ENCODE measurements around the gene TNFRSF18.

Gene TNFRSF18

DNA sequence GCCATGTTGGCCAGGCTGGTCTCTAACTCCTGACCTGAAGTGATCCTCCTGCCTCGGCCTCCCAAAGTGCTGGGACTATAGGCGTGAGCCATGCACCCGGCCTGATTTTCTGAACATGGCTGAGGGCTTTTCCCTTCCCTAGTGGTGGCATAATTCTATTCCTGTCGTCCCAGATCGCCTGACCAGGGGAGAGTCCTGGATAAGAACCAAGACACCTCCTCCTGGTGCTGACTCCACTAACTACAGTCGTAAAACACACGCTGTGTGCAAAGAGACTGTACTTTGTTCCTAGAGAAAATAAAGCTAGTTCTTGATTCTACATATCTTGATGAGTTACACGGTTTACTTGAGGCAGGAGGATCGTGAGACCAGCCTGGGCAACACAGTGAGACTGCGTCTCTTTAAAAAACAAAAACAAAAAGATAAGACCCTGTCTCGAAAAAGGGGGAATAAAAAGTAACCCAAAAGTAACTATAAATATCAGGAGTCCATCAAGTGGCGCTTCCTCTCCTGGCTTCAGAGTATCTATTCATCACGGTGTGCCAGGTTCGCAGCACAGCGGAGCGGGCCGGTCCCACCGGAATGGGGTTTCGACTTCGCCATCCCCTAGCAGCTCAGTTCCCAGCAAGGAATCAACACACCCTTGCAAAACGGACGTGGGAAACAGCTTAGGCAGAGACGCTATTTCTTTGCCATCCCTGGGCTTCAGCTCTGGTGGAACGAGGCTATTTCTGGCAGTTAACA is 24.4 kb upstream of the TNFRSF18 start:
- intact Hi-C loops (cut with DNase I): loop anchor here (5.0 kb wide), 1 partner anchor 74 kb away; no protein-coding TSS in a partner anchor
- DNase-seq: no peak

- intact Hi-C loops (cut with DNase I): loop anchor here (5.0 kb wide), 1 partner anchor 72 kb away; no protein-coding TSS in a partner anchor
- no peak for DNase-seq
Measured at GRCh38 chr1:1229770-1230169, 23.4 kb upstream of the TNFRSF18 start.

- intact Hi-C loops (cut with DNase I): no loop called here
Measured at GRCh38 chr1:1228596-1229321, 22.4 kb upstream of the TNFRSF18 start.

GRCh38 chr1:1228187-1228586 is 21.8 kb upstream of the TNFRSF18 start:
- intact Hi-C loops (cut with DNase I): no loop called here
- DNase-seq: no peak

More at GRCh38 chr1:1228596-1229321, 22.4 kb upstream of the TNFRSF18 start:
- no peak for DNase-seq

- DNase-seq: no peak
- intact Hi-C loops (cut with DNase I): no loop called here
Measured at GRCh38 chr1:1227386-1227785, 21.0 kb upstream of the TNFRSF18 start.

GRCh38 chr1:1226566-1227362 is 20.4 kb upstream of the TNFRSF18 start:
- intact Hi-C loops (cut with DNase I): no loop called here

DNA sequence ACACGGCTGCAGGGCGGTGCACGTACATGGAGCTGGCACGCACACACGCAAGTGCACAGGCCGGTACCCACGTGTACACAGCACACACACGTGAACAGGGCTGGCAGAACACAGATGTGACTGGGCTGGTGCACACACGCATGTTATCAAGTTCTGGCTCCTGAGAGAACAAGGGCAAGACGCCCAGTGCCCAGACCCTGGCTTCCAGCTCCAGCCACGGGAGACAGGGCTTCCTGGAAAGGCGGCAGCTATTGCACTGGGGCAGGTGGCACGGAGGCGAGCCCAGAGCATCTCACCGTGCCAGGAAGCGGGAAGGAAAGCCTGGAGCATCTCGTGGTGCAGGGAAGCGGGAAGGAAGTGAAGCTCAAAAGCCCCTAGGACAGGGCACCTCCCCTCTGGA is 19.5 kb upstream of the TNFRSF18 start:
- intact Hi-C loops (cut with DNase I): no loop called here
- DNase-seq: no peak

More at GRCh38 chr1:1226566-1227362, 20.4 kb upstream of the TNFRSF18 start:
- DNase-seq: no peak

DNA sequence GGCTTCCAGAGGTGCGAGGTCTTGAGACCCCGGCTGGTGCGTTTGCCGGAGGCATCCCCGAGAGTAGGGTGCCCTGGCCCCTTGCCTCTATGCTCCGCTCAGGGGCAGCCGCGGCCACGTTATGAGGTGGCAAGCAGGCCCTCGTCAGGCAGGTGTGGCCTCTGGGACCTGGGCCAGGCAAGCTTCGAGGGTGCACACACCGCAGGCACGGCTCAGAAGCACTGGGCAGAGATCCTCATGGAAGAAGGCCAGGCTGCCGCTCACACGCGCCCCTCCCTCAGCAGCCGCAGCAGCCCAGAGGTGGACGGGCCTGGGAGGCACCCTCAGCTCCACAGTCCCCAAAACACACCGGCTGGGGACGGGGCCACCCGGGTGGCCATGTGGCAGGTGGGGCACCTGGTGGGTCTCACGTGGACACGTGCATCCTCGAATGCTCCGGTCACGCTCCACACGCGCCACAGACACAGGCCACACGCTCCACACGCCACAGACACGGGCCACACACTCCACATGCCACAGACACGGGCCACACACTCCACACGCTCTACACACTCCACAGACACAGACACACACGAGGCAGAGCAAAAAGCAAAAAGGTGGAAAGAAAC is 18.9 kb upstream of the TNFRSF18 start:
- no peak for DNase-seq
- intact Hi-C loops (cut with DNase I): no loop called here

DNA sequence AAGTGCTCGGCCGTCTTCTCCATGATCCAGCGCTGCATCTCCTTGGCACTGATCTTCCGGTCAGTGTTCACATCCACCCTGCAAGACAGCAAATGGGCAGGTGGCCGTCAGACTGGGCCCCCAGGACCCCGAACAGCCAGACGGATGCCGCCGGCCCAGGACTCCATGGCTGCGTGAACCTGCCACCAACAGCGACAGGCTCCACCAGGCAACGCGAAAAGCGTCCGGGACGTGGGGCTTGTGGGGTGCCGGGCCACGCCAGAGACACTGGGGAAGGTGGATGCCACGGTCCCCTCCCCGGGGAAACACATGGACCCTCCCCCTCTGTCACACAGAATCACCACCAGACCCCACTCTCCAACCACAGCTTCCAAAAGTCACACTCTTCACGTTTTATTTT is 17.5 kb upstream of the TNFRSF18 start:
- intact Hi-C loops (cut with DNase I): no loop called here
- DNase-seq: no peak

- no peak for DNase-seq
- intact Hi-C loops (cut with DNase I): no loop called here
Measured at GRCh38 chr1:1223321-1223720, 16.9 kb upstream of the TNFRSF18 start.

GRCh38 chr1:1222575-1223225 is 16.3 kb upstream of the TNFRSF18 start:
- DNase-seq: no peak
- intact Hi-C loops (cut with DNase I): no loop called here

GRCh38 chr1:1221887-1222574 is 15.6 kb upstream of the TNFRSF18 start:
- intact Hi-C loops (cut with DNase I): no loop called here
- DNase-seq: no peak

GRCh38 chr1:1220197-1220596 is 13.8 kb upstream of the TNFRSF18 start:
- no peak for DNase-seq
- intact Hi-C loops (cut with DNase I): no loop called here

DNA sequence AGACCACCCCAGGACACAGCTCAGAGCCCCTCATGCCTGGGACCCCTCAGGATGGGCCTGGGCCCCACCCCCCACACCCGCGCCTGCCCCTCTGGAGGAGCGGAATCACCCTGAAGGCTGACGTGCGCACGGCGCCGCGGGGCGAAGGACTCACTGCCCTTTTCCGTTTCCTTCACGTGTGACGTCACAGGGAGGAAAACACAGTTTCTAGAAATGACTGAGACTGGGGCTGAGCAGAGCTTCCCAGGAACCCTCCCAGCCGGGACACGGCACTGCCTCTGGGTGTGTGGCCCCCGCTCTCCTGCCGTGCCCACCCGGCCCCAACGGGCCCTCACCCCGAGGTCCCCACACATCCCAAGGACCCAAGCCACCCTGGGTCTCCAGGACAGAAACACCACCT is 12.9 kb upstream of the TNFRSF18 start:
- intact Hi-C loops (cut with DNase I): no loop called here
- no peak for DNase-seq

DNA sequence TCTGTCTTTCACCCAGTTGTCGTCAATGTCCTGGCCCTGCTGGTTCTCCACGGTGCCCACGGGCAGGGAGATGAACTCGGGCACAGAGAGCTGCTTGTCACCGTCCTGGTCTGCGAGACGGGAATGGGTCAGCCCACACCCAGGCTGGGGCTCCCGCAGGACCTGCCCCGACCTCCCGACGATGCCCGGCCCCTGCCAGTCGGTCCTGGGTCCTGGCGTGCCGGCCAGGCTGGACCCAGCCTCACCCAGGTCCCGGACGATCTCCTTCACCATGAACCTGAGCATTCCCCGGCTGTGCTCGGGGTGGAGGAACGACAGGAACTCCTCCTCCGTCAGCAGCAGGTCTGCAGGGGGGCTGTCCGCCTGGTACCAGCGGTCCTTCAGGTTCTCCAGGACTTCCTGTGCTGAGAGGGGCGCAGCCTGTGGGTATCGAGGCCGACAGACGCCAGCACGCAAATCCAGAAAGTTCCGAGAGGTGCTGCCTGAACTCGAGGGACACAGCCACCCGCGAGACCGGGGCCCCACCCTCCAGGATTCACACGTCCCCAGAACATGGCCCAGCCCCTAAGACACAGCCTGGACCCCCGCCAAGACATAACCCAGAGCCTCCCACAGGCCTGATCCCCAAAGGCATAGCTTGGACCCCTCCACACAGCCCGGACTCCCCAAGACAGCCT is 12.3 kb upstream of the TNFRSF18 start:
- intact Hi-C loops (cut with DNase I): no loop called here
- no peak for DNase-seq

GRCh38 chr1:1217621-1218523 is 11.5 kb upstream of the TNFRSF18 start:
- DNase-seq: peak in 4 of 10 donors; percentile 33 to 91 (median 42)
- intact Hi-C loops (cut with DNase I): no loop called here

DNA sequence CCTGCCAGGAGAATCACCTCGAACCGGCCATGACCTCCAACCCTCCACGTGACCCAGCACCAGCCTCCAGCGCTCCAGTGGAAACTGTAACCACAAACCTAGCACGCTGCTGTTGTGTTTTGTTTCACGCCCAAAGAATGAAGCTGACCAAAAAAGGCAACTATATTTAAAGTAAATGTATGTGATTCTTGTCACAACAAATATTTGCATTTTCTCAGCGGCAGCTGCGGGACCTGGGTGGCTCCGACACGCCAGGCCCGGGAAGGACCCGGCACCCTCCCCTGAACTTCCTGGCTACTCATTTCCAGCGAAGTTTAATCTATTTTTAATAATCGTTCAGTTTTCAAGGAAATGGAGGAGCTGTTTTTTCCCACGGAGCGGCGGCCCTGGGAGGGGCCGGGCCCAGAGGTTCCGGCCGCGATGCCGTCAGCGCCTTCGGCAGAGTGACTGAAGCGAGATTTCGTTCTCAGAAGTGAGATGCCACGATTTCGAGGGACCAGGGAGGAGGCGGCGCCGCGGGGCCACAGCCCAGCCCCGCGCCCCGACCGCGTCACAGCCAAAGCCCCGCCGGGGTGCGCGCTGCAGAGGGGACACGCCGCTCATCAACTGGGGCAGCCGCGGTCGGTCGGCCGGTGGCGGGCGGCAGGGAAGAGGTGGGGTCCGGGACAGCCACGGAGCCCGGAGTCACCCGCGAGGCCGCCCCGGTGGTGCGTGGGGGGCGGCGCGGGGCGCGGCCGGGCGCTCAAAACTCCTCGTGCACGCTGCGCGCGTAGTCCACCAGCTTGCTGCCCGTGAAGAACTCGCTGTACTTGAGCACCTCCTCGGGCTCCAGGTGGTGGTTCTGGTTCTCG is 10.6 kb upstream of the TNFRSF18 start:
- no peak for DNase-seq
- intact Hi-C loops (cut with DNase I): no loop called here

Measured in posterior cingulate gyrus (tissue), 11 donors.